CD4-positive, alpha-beta T cell (primary cell): ENCODE data around the gene SMCO2. TPM values are rescaled to one million over a fixed set of nuclear protein-coding genes. Genes with fewer than 3 reads are reported as not detected.

Experiments used
- ATAC-seq: fragments of 200-7000 bp; cut with Tn5 transposase; one replicate; pipeline ENCODE4 v1.10.0; 2022; ENCODE audit warnings: mild to moderate bottlenecking; ENCODE audit not compliant: poor library complexity
- CTCF ChIA-PET: fragments of 350-600 bp; sonication (Branson Sonifier 250); formaldehyde crosslinking; loops from one replicate; lab custom pipeline; 2021; ENCODE audit warnings: antibody characterized with exemption, inconsistent platforms; lab: Charles Lee
- POLR2A ChIA-PET: fragments of 350-600 bp; sonication (Branson Sonifier 250); formaldehyde crosslinking; loops from one replicate; lab custom pipeline; 2021; ENCODE audit warnings: antibody characterized with exemption, inconsistent platforms; lab: Charles Lee
- DNase-seq, 14 experiments: peaks; one replicate each; pipeline ENCODE4 v3.0.0-alpha.2; 2013 to 2020; ENCODE audit warnings: mixed read lengths in 2 of 14
- H3K27ac ChIP-seq, 2 donors: one replicate each; pipeline versions ENCODE4 v1.5.1 to v1.7.0; 2013; ENCODE audit warnings: low read length in 2 of 2, low read depth in 1 of 2, mild to moderate bottlenecking in 1 of 2
- H3K27me3 ChIP-seq, 2 experiments: 1 replicate in 1 of 2; 2 replicates in 1 of 2; pipeline versions ENCODE4 v1.6.1 to v1.7.0; 2013; ENCODE audit warnings: low read length in 2 of 2, control low read depth in 1 of 2, mild to moderate bottlenecking in 1 of 2, moderate library complexity in 1 of 2; ENCODE audit not compliant: insufficient read depth in 2 of 2, control insufficient read depth in 1 of 2
- H3K36me3 ChIP-seq: one replicate; pipeline ENCODE4 v1.6.1; 2013; ENCODE audit warnings: low read length, control low read depth; ENCODE audit not compliant: insufficient read depth
- H3K4me1 ChIP-seq: one replicate; pipeline ENCODE4 v1.6.1; 2013; ENCODE audit warnings: low read length, control low read depth; ENCODE audit not compliant: insufficient read depth
- H3K4me3 ChIP-seq: one replicate; pipeline ENCODE4 v1.5.1; 2013; ENCODE audit warnings: mild to moderate bottlenecking, low read length, moderate library complexity
- H3K9me3 ChIP-seq, 2 experiments: 1 replicate in 1 of 2; 2 replicates in 1 of 2; pipeline versions ENCODE4 v1.6.1 to v1.7.0; 2013; ENCODE audit warnings: low read length in 2 of 2, mild to moderate bottlenecking in 2 of 2, control low read depth in 1 of 2, moderate library complexity in 1 of 2; ENCODE audit not compliant: control insufficient read depth in 1 of 2, insufficient read depth in 1 of 2
- H3K27ac Mint-ChIP-seq: one replicate; pipeline ENCODE4 v1.8.0; 2020; ENCODE audit warnings: mixed read lengths
- H3K27me3 Mint-ChIP-seq: one replicate; pipeline ENCODE4 v1.8.0; 2021; ENCODE audit warnings: mixed read lengths
- H3K36me3 Mint-ChIP-seq: one replicate; pipeline ENCODE4 v1.8.0; 2021; ENCODE audit warnings: low read depth, mixed read lengths
- H3K4me1 Mint-ChIP-seq: one replicate; pipeline ENCODE4 v1.8.0; 2021; ENCODE audit warnings: low read depth, mixed read lengths
- H3K4me3 Mint-ChIP-seq: one replicate; pipeline ENCODE4 v1.8.0; 2020; ENCODE audit warnings: mild to moderate bottlenecking, mixed read lengths
- H3K9me3 Mint-ChIP-seq: one replicate; pipeline ENCODE4 v1.8.0; 2020; ENCODE audit warnings: mixed read lengths
- intact Hi-C, 2 experiments: fragments of 100-400 bp; cut with DNase I in 1 of 2; cut with micrococcal nuclease in 1 of 2; formaldehyde crosslinking; loops; one replicate each; pipeline versions ENCODE4 v1.15.1 to v1.9.0; 2023 to 2025; cut with DNase I, micrococcal nuclease
- total RNA-seq, 174 experiments: library from RNA in 2 of 174; stranded (reverse) in 2 of 174; gene quantifications; one replicate each; pipeline ENCODE4 v1.2.3 and lab custom pipeline; 2021 to 2026
- TF ChIP-seq, protein P1 (sequence below): fragments of 200-600 bp; IDR thresholded peaks from one replicate; pipeline ENCODE4 v1.8.0; 2022; ENCODE audit warnings: antibody characterized with exemption, mild to moderate bottlenecking

The SMCO2 gene
- total RNA-seq, 2 experiments from 2014 or later, result not detected

GRCh38 chr12:27498149-27498548 lies 51.6 kb downstream of the SMCO2 start:
- Mint-ChIP-seq H3K36me3 (no peaks in the 10 kb centered on the region), H3K27ac (no peak overlapping the region), H3K27me3 (peaks cover 15% of the 10 kb centered on the region), H3K4me3 (no peak overlapping the region), H3K9me3 (no peaks in the 10 kb centered on the region), H3K4me1 (peaks cover 7% of the 10 kb centered on the region)
- Histone ChIP-seq H3K27ac (no peak overlapping the region), H3K4me3 (no peak overlapping the region), H3K36me3 (no peaks in the 10 kb centered on the region), H3K27me3 (no peaks in the 10 kb centered on the region), H3K4me1 (no peaks in the 10 kb centered on the region), H3K9me3 (no peaks in the 10 kb centered on the region)
- POLR2A ChIA-PET, result no interaction called here
- DNase-seq (no peak), ATAC-seq (no peak)
- CTCF ChIA-PET, result no interaction called here
- TF ChIP-seq, protein P1, sequence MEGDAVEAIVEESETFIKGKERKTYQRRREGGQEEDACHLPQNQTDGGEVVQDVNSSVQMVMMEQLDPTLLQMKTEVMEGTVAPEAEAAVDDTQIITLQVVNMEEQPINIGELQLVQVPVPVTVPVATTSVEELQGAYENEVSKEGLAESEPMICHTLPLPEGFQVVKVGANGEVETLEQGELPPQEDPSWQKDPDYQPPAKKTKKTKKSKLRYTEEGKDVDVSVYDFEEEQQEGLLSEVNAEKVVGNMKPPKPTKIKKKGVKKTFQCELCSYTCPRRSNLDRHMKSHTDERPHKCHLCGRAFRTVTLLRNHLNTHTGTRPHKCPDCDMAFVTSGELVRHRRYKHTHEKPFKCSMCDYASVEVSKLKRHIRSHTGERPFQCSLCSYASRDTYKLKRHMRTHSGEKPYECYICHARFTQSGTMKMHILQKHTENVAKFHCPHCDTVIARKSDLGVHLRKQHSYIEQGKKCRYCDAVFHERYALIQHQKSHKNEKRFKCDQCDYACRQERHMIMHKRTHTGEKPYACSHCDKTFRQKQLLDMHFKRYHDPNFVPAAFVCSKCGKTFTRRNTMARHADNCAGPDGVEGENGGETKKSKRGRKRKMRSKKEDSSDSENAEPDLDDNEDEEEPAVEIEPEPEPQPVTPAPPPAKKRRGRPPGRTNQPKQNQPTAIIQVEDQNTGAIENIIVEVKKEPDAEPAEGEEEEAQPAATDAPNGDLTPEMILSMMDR, result no peak
- intact Hi-C loops, result no loop called here

DNA sequence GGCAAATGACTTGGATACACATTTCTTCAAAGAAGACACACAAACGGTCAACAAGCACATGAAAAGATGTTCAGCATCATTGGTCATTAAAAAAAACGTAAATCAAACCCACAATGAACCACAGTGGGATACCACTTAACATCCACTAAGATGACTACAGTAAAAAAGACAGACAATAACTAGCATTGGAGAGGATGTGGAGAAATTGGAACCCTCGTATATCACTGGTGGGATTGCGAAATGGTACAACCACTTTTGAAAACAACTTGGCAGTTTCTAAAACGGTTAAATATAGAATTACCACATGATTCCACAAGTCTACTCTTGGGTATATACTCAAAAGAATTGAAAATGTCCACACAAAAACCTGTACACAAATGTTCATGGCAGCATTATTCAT lies 52.2 kb downstream of the SMCO2 start:
- intact Hi-C loops, result no loop called here
- DNase-seq (no peak), ATAC-seq (no peak)
- H3K4me3 Mint-ChIP-seq, result no peak overlapping the region
- Histone ChIP-seq H3K4me1 (no peaks in the 10 kb centered on the region), H3K36me3 (no peaks in the 10 kb centered on the region), H3K9me3 (no peaks in the 10 kb centered on the region), H3K27me3 (no peaks in the 10 kb centered on the region), H3K27ac (no peak overlapping the region), H3K4me3 (no peak overlapping the region)
- POLR2A ChIA-PET, result no interaction called here
- CTCF ChIA-PET, result no interaction called here
- H3K27ac Mint-ChIP-seq, result no peak overlapping the region
- peaks cover 15% of the 10 kb centered on the region for H3K27me3 Mint-ChIP-seq
- TF ChIP-seq, protein P1, result no peak
- no peaks in the 10 kb centered on the region for H3K9me3 Mint-ChIP-seq
- H3K36me3 Mint-ChIP-seq, result no peaks in the 10 kb centered on the region
- peaks cover 7% of the 10 kb centered on the region for H3K4me1 Mint-ChIP-seq

DNA sequence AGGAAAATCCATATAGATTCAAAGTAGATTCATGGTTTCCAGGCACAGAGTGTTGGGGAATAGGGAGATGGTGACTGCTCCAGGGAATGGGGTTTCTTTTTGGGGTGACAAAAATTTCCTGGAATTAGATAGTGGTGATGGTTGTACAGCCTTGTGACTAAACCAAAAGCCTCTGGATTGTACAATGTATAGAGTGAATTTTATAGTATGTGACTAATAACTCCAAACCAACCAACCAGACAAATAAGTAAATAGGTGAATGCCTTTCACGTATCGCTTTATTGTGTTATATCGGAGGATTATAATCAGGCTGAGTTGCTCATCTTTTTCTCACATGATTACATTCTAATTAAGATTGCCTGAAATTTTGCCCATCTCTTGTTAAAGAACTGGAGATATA lies 52.8 kb downstream of the SMCO2 start:
- H3K9me3 Mint-ChIP-seq, result no peaks in the 10 kb centered on the region
- intact Hi-C loops, result no loop called here
- no peaks in the 10 kb centered on the region for H3K27me3 ChIP-seq
- no peak overlapping the region for H3K27ac ChIP-seq
- TF ChIP-seq, protein P1, result no peak
- no peak overlapping the region for H3K27ac Mint-ChIP-seq
- no peak for DNase-seq
- ChIA-PET CTCF (no interaction called here), POLR2A (no interaction called here)
- no peak overlapping the region for H3K4me3 Mint-ChIP-seq
- peaks cover 7% of the 10 kb centered on the region for H3K4me1 Mint-ChIP-seq
- H3K36me3 Mint-ChIP-seq, result no peaks in the 10 kb centered on the region
- no peak overlapping the region for H3K4me3 ChIP-seq
- H3K9me3 ChIP-seq, result no peaks in the 10 kb centered on the region
- no peaks in the 10 kb centered on the region for H3K36me3 ChIP-seq
- no peak for ATAC-seq
- no peaks in the 10 kb centered on the region for H3K4me1 ChIP-seq
- peaks cover 15% of the 10 kb centered on the region for H3K27me3 Mint-ChIP-seq
